ENCODE measurements around the gene INAVA. TPM values are rescaled to one million over a fixed set of nuclear protein-coding genes. Genes with fewer than 3 reads are reported as not detected.

Gene INAVA
- total and polyA plus RNA-seq, 2 experiments from 2014 or later, result 51.0 to 79.7 TPM

- Histone ChIP-seq H3K36me3 (replicated peaks; ENCODE audit: insufficient read depth, low read depth) (no peaks in the 10 kb centered on the region), H3K4me3 (no peak overlapping the region), H3K27ac (no peak overlapping the region)
These were observed 6.7 kb downstream of the INAVA start for GRCh38 chr1:200901350-200901749.

GRCh38 chr1:200901796-200902444 lies 7.2 kb downstream of the INAVA start:
- TF ChIP-seq EZH2phosphoT487 (IDR thresholded peaks at IDR 0.05; ENCODE audit: low read depth, severe bottlenecking, unreplicated experiment) (no peak), CTCF (IDR thresholded peaks at IDR 0.05; ENCODE audit: poor library complexity) (no peak), EZH2 (IDR thresholded peaks at IDR 0.05; ENCODE audit: borderline replicate concordance) (no peak)
- Histone ChIP-seq H3K4me3 (no peak overlapping the region), H3K9me3 (ENCODE audit: low read depth) (no peaks in the 10 kb centered on the region), H3K4me2 (no peak overlapping the region), H3K27ac (no peak overlapping the region), H3K27me3 (no peaks in the 10 kb centered on the region), H3K36me3 (replicated peaks; ENCODE audit: insufficient read depth, low read depth) (no peaks in the 10 kb centered on the region), H2AFZ (no peak overlapping the region), H3K9me2 (replicated peaks; ENCODE audit: insufficient read depth) (no peaks in the 10 kb centered on the region), H4K20me1 (ENCODE audit: insufficient read depth, poor library complexity, severe bottlenecking) (peaks cover 10% of the 10 kb centered on the region), H3K79me2 (peaks cover 28% of the 10 kb centered on the region), H3K4me1 (ENCODE audit: insufficient read depth) (peaks cover 32% of the 10 kb centered on the region)
- DNase-seq (ENCODE audit: low spot score), result no peak
- 88% methylated on average over 8 of the region's 8 CpGs for WGBS (ENCODE audit: low lambda C conversion rate, missing lambda C conversion rate)

More at GRCh38 chr1:200901350-200901749, 6.7 kb downstream of the INAVA start:
- Histone ChIP-seq H4K20me1 (ENCODE audit: insufficient read depth, poor library complexity, severe bottlenecking) (peaks cover 10% of the 10 kb centered on the region), H2AFZ (no peak overlapping the region), H3K79me2 (peaks cover 26% of the 10 kb centered on the region), H3K27me3 (no peaks in the 10 kb centered on the region), H3K9me2 (replicated peaks; ENCODE audit: insufficient read depth) (no peaks in the 10 kb centered on the region), H3K4me2 (no peak overlapping the region), H3K9me3 (ENCODE audit: low read depth) (no peaks in the 10 kb centered on the region), H3K4me1 (ENCODE audit: insufficient read depth) (peaks cover 33% of the 10 kb centered on the region)
- TF ChIP-seq EZH2phosphoT487 (IDR thresholded peaks at IDR 0.05; ENCODE audit: low read depth, severe bottlenecking, unreplicated experiment) (no peak), EZH2 (IDR thresholded peaks at IDR 0.05; ENCODE audit: borderline replicate concordance) (no peak), CTCF (IDR thresholded peaks at IDR 0.05; ENCODE audit: poor library complexity) (no peak)
- DNase-seq (ENCODE audit: low spot score), result no peak
- WGBS (ENCODE audit: low lambda C conversion rate, missing lambda C conversion rate), result 92% methylated on average over 5 of the region's 5 CpGs

- Histone ChIP-seq H4K20me1 (ENCODE audit: insufficient read depth, poor library complexity, severe bottlenecking) (peaks cover 2% of the 10 kb centered on the region), H3K4me3 (no peak overlapping the region), H3K4me1 (ENCODE audit: insufficient read depth) (peaks cover 14% of the 10 kb centered on the region), H3K27ac (no peak overlapping the region), H3K27me3 (no peaks in the 10 kb centered on the region), H3K4me2 (no peak overlapping the region), H2AFZ (no peak overlapping the region), H3K36me3 (replicated peaks; ENCODE audit: insufficient read depth, low read depth) (no peaks in the 10 kb centered on the region), H3K9me3 (ENCODE audit: low read depth) (no peaks in the 10 kb centered on the region), H3K9me2 (replicated peaks; ENCODE audit: insufficient read depth) (no peaks in the 10 kb centered on the region), H3K79me2 (peaks cover 13% of the 10 kb centered on the region)
- no peak for DNase-seq (ENCODE audit: low spot score)
- TF ChIP-seq CTCF (IDR thresholded peaks at IDR 0.05; ENCODE audit: poor library complexity), result no peak
- TF ChIP-seq EZH2phosphoT487 (IDR thresholded peaks at IDR 0.05; ENCODE audit: low read depth, severe bottlenecking, unreplicated experiment), result no peak
- no peak for TF ChIP-seq EZH2 (IDR thresholded peaks at IDR 0.05; ENCODE audit: borderline replicate concordance)
- 100% methylated on average over 5 of the region's 5 CpGs for WGBS (ENCODE audit: low lambda C conversion rate, missing lambda C conversion rate)
These were observed 9.1 kb downstream of the INAVA start for GRCh38 chr1:200903793-200904192.
